Natural killer cell (primary cell): ENCODE measurements around the gene SLC44A1. TPM values are rescaled to one million over a fixed set of nuclear protein-coding genes. Genes with fewer than 3 reads are reported as not detected.

ENCODE experiments used
- ATAC-seq, 3 donors: fragments of 150-1000 bp in 2 of 3; fragments of 200-7000 bp in 1 of 3; cut with Tn5 transposase; 1 replicate in 1 of 3; 2 replicates in 2 of 3; pipeline ENCODE4 v1.10.0; 2021; ENCODE audit warnings: mild to moderate bottlenecking in 2 of 3, moderate library complexity in 2 of 3
- DNase-seq, 2 donors: peaks; one replicate each; pipeline versions ENCODE4 v3.0.0 to v3.0.0-alpha.2; 2013 to 2021; ENCODE audit warnings: mixed read lengths in 1 of 2
- H3K27ac ChIP-seq: one replicate; pipeline ENCODE4 v1.5.1; 2013; ENCODE audit warnings: mild to moderate bottlenecking, low read length
- H3K27me3 ChIP-seq: one replicate; pipeline ENCODE4 v1.6.1; 2013; ENCODE audit warnings: low read length; ENCODE audit not compliant: control insufficient read depth, insufficient read depth
- H3K36me3 ChIP-seq: one replicate; pipeline ENCODE4 v1.6.1; 2013; ENCODE audit warnings: low read length; ENCODE audit not compliant: control insufficient read depth, insufficient read depth
- H3K4me1 ChIP-seq: one replicate; pipeline ENCODE4 v1.6.1; 2013; ENCODE audit warnings: low read length; ENCODE audit not compliant: control insufficient read depth, insufficient read depth
- H3K4me3 ChIP-seq: one replicate; pipeline ENCODE4 v1.5.1; 2013; ENCODE audit warnings: low read length
- H3K9me3 ChIP-seq: one replicate; pipeline ENCODE4 v1.6.1; 2013; ENCODE audit warnings: low read length; ENCODE audit not compliant: control insufficient read depth, insufficient read depth
- H3K27ac Mint-ChIP-seq, 2 donors: one replicate each; pipeline ENCODE4 v1.8.0; 2022; ENCODE audit warnings: mild to moderate bottlenecking in 2 of 2, mixed read lengths in 2 of 2, moderate library complexity in 1 of 2
- H3K27me3 Mint-ChIP-seq, 2 donors: one replicate each; pipeline ENCODE4 v1.8.0; 2022; ENCODE audit warnings: low read depth in 2 of 2, mixed read lengths in 2 of 2
- H3K36me3 Mint-ChIP-seq: one replicate; pipeline ENCODE4 v1.8.0; 2022; ENCODE audit warnings: mixed read lengths
- H3K4me1 Mint-ChIP-seq, 2 donors: one replicate each; pipeline ENCODE4 v1.8.0; 2022; ENCODE audit warnings: mixed read lengths in 2 of 2
- H3K4me3 Mint-ChIP-seq: one replicate; pipeline ENCODE4 v1.8.0; 2022; ENCODE audit warnings: mild to moderate bottlenecking, moderate library complexity, mixed read lengths
- H3K9me3 Mint-ChIP-seq, 2 donors: one replicate each; pipeline ENCODE4 v1.8.0; 2022; ENCODE audit warnings: mixed read lengths in 2 of 2
- WGBS: methylation state at CpG from one replicate; pipeline ENCODE4 v1.1.7; 2013; ENCODE audit warnings: missing lambda C conversion rate; ENCODE audit not compliant: insufficient coverage; 5-methylcytosine and 5-hydroxymethylcytosine counted together
- intact Hi-C: fragments of 100-400 bp; cut with micrococcal nuclease; formaldehyde crosslinking; loops from one replicate; pipeline ENCODE4 v1.14.2; 2022
- total RNA-seq, 4 donors: library from RNA; stranded (reverse); fragments of 120-200 nt in 1 of 4; gene quantifications; one replicate each; pipeline versions ENCODE4 v1.2.3 to v1.2.4, GENCODE V29; 2013 to 2022
- TF ChIP-seq, protein P1 (sequence below): fragments of 200-600 bp; IDR thresholded peaks from one replicate; pipeline ENCODE4 v1.8.0; 2022; ENCODE audit warnings: antibody characterized with exemption

The SLC44A1 gene
- total RNA-seq, 3 donors from 2014 or later (not counting 1 experiment from before 2014, with no cell fraction given), result 7.1 to 8.3 (median 7.9) TPM

DNA sequence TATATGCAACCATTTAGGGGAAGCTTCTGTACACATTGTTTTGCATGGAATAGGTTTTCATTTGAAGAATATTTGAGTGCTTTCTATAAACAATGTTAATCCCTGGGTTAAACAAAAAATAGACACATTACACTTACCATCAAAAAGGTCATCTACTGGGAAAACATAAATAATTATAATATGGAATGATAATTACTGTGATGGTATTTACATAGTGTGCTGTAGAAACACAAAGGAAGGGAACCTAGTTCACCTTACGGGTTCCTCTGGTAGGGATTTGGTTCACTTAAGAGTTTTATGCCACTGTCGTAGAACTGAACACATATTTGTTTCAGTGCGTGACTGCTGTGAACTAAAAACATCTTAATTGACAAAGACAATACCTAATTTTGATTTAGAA is 44.9 kb downstream of the SLC44A1 start:
- Histone ChIP-seq H3K4me3 (no peak overlapping the region), H3K27me3 (no peaks in the 10 kb centered on the region), H3K4me1 (no peaks in the 10 kb centered on the region), H3K9me3 (no peaks in the 10 kb centered on the region), H3K36me3 (no peaks in the 10 kb centered on the region), H3K27ac (no peak overlapping the region)
- H3K27ac Mint-ChIP-seq, result no peak overlapping the region
- no peak overlapping the region for H3K4me3 Mint-ChIP-seq
- H3K9me3 Mint-ChIP-seq, result no peaks in the 10 kb centered on the region
- DNase-seq, result no peak
- 100% methylated on average over 3 of the region's 3 CpGs for WGBS
- H3K27me3 Mint-ChIP-seq, result no peaks in the 10 kb centered on the region
- intact Hi-C loops, result no loop called here
- TF ChIP-seq, protein P1, sequence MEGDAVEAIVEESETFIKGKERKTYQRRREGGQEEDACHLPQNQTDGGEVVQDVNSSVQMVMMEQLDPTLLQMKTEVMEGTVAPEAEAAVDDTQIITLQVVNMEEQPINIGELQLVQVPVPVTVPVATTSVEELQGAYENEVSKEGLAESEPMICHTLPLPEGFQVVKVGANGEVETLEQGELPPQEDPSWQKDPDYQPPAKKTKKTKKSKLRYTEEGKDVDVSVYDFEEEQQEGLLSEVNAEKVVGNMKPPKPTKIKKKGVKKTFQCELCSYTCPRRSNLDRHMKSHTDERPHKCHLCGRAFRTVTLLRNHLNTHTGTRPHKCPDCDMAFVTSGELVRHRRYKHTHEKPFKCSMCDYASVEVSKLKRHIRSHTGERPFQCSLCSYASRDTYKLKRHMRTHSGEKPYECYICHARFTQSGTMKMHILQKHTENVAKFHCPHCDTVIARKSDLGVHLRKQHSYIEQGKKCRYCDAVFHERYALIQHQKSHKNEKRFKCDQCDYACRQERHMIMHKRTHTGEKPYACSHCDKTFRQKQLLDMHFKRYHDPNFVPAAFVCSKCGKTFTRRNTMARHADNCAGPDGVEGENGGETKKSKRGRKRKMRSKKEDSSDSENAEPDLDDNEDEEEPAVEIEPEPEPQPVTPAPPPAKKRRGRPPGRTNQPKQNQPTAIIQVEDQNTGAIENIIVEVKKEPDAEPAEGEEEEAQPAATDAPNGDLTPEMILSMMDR, result no peak
- peaks cover 2 to 4% of the 10 kb centered on the region in 2 donors for H3K4me1 Mint-ChIP-seq
- no peaks in the 10 kb centered on the region for H3K36me3 Mint-ChIP-seq
- no peak for ATAC-seq

- Histone ChIP-seq H3K4me1 (no peaks in the 10 kb centered on the region), H3K4me3 (no peak overlapping the region), H3K27ac (no peak overlapping the region), H3K27me3 (no peaks in the 10 kb centered on the region), H3K36me3 (no peaks in the 10 kb centered on the region), H3K9me3 (no peaks in the 10 kb centered on the region)
- H3K36me3 Mint-ChIP-seq, result no peaks in the 10 kb centered on the region
- H3K4me3 Mint-ChIP-seq, result no peak overlapping the region
- H3K9me3 Mint-ChIP-seq, result no peaks in the 10 kb centered on the region
- peaks cover 7% of the 10 kb centered on the region in 2 donors for H3K4me1 Mint-ChIP-seq
- H3K27me3 Mint-ChIP-seq, result no peaks in the 10 kb centered on the region
- no peak for ATAC-seq
- intact Hi-C loops, result no loop called here
- TF ChIP-seq, protein P1, result no peak
- DNase-seq, result no peak
- WGBS, result 100% methylated on average over 1 of the region's 1 CpG
- H3K27ac Mint-ChIP-seq, result no peak overlapping the region
Observed at GRCh38 chr9:105290418-105290817, 46.0 kb downstream of the SLC44A1 start.

GRCh38 chr9:105290954-105291353 is 46.5 kb downstream of the SLC44A1 start:
- Histone ChIP-seq H3K27ac (no peak overlapping the region), H3K27me3 (no peaks in the 10 kb centered on the region), H3K36me3 (no peaks in the 10 kb centered on the region), H3K4me3 (no peak overlapping the region), H3K4me1 (no peaks in the 10 kb centered on the region), H3K9me3 (no peaks in the 10 kb centered on the region)
- ATAC-seq (no peak), DNase-seq (no peak)
- TF ChIP-seq, protein P1, result no peak
- WGBS, result 96% methylated on average over 1 of the region's 1 CpG
- Mint-ChIP-seq H3K9me3 (no peaks in the 10 kb centered on the region), H3K4me3 (no peak overlapping the region), H3K27ac (no peak overlapping the region), H3K27me3 (no peaks in the 10 kb centered on the region), H3K36me3 (no peaks in the 10 kb centered on the region), H3K4me1 (peaks cover 7% of the 10 kb centered on the region in 2 donors)
- intact Hi-C loops, result no loop called here

GRCh38 chr9:105291422-105291859 is 47.0 kb downstream of the SLC44A1 start:
- TF ChIP-seq, protein P1, result no peak

More at GRCh38 chr9:105291422-105291859, 47.0 kb downstream of the SLC44A1 start:
- Mint-ChIP-seq H3K9me3 (no peaks in the 10 kb centered on the region), H3K4me3 (no peak overlapping the region), H3K4me1 (peaks cover 7% of the 10 kb centered on the region in 2 donors), H3K27ac (no peak overlapping the region), H3K36me3 (no peaks in the 10 kb centered on the region), H3K27me3 (no peaks in the 10 kb centered on the region)
- WGBS, result 67% methylated on average over 1 of the region's 1 CpG
- ATAC-seq, result no peak
- no peaks in the 10 kb centered on the region for H3K9me3 ChIP-seq
- no peaks in the 10 kb centered on the region for H3K27me3 ChIP-seq
- H3K27ac ChIP-seq, result no peak overlapping the region
- no peaks in the 10 kb centered on the region for H3K36me3 ChIP-seq
- H3K4me1 ChIP-seq, result no peaks in the 10 kb centered on the region
- H3K4me3 ChIP-seq, result no peak overlapping the region
- intact Hi-C loops, result no loop called here
- DNase-seq, result no peak
